Measurements from ENCODE around the gene BABAM2.

GRCh38 chr2:28224648-28225472 is 334.3 kb downstream of the BABAM2 start:
- no peak for TF ChIP-seq CTCF (IDR thresholded peaks at IDR 0.05)
- TF ChIP-seq POLR2A (IDR thresholded peaks at IDR 0.05): no peak
- no peak for TF ChIP-seq POLR2AphosphoS5 (IDR thresholded peaks at IDR 0.05)

Data from sigmoid colon (tissue), 4 donors.